Mesothelial cell of epicardium (in vitro differentiated cells): Measurements from ENCODE around the gene MOCOS. TPM values are rescaled to one million over a fixed set of nuclear protein-coding genes. Genes with fewer than 3 reads are reported as not detected.
"Not testable (repeated sequence)": the region's sequence is repeated elsewhere in the genome, so short reads cannot be mapped to it uniquely, and the experiment has no call there.

Source experiments
- DNase-seq, 2 experiments: peaks; one replicate each; pipeline ENCODE4 v3.0.0; 2021; ENCODE audit warnings: low spot score in 2 of 2; ENCODE audit not compliant: unreplicated experiment in 2 of 2
- H3K27ac Mint-ChIP-seq: 2 replicates; pipeline ENCODE4 v1.8.0; 2021; ENCODE audit warnings: mixed read lengths
- H3K27me3 Mint-ChIP-seq: 2 replicates; pipeline ENCODE4 v1.8.0; 2021; ENCODE audit warnings: low read depth, mixed read lengths
- H3K36me3 Mint-ChIP-seq: 2 replicates; pipeline ENCODE4 v1.8.0; 2021; ENCODE audit warnings: mixed read lengths
- H3K4me1 Mint-ChIP-seq: 2 replicates; pipeline ENCODE4 v1.8.0; 2021; ENCODE audit warnings: mixed read lengths
- H3K4me3 Mint-ChIP-seq: 2 replicates; pipeline ENCODE4 v1.8.0; 2021; ENCODE audit warnings: mild to moderate bottlenecking, moderate library complexity, mixed read lengths
- H3K9me3 Mint-ChIP-seq: 2 replicates; pipeline ENCODE4 v1.8.0; 2021; ENCODE audit warnings: mixed read lengths
- total RNA-seq: library from RNA; stranded (reverse); gene quantifications from 3 replicates; pipeline ENCODE4 v1.2.1, GENCODE V29; 2021
- TF ChIP-seq, protein P1 (sequence below): fragments of 200-600 bp; sonication (generic); IDR thresholded peaks from one replicate; pipeline ENCODE4 v1.5.0; 2021; ENCODE audit warnings: antibody characterized with exemption; ENCODE audit not compliant: unreplicated experiment

Gene MOCOS
- total RNA-seq, 1 donor from 2014 or later: 2.2 TPM

DNA sequence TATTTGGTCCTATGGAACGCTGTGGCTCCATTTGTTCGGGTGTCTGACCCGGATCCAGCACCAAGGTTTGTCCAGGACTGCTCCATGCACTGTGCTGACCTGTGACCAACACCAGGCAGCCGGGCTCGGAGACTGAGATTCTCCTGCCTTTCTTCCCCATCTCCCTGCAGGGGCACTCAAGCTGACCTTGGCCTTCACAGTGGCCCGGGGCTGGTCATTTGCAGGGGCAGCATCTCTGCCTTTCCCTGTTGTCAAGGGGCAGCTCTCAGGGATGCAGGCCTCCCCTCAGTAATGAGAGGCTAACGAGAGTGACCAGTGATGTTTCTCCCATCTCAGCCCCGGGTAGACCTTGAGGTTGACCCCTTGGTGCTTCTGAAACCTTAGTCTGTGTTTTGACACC is 27.5 kb downstream of the MOCOS start:
- no peak for DNase-seq
- Mint-ChIP-seq H3K27ac (no peak overlapping the region), H3K4me3 (no peak overlapping the region), H3K36me3 (no peaks in the 10 kb centered on the region), H3K27me3 (no peaks in the 10 kb centered on the region), H3K9me3 (no peaks in the 10 kb centered on the region), H3K4me1 (peaks cover 8% of the 10 kb centered on the region)
- TF ChIP-seq, protein P1, sequence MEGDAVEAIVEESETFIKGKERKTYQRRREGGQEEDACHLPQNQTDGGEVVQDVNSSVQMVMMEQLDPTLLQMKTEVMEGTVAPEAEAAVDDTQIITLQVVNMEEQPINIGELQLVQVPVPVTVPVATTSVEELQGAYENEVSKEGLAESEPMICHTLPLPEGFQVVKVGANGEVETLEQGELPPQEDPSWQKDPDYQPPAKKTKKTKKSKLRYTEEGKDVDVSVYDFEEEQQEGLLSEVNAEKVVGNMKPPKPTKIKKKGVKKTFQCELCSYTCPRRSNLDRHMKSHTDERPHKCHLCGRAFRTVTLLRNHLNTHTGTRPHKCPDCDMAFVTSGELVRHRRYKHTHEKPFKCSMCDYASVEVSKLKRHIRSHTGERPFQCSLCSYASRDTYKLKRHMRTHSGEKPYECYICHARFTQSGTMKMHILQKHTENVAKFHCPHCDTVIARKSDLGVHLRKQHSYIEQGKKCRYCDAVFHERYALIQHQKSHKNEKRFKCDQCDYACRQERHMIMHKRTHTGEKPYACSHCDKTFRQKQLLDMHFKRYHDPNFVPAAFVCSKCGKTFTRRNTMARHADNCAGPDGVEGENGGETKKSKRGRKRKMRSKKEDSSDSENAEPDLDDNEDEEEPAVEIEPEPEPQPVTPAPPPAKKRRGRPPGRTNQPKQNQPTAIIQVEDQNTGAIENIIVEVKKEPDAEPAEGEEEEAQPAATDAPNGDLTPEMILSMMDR: no peak

DNA sequence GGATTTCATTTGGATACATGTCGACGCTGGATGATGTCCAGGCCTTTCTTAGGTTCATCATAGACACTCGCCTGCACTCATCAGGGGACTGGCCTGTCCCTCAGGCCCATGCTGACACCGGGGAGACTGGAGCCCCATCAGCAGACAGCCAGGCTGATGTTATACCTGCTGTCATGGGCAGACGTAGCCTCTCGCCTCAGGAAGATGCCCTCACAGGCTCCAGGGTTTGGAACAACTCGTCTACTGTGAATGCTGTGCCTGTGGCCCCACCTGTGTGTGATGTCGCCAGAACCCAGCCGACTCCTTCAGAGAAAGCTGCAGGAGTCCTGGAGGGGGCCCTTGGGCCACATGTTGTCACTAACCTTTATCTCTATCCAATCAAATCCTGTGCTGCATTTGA is 28.3 kb downstream of the MOCOS start:
- no peaks in the 10 kb centered on the region for H3K36me3 Mint-ChIP-seq
- no peak overlapping the region for H3K4me3 Mint-ChIP-seq

DNA sequence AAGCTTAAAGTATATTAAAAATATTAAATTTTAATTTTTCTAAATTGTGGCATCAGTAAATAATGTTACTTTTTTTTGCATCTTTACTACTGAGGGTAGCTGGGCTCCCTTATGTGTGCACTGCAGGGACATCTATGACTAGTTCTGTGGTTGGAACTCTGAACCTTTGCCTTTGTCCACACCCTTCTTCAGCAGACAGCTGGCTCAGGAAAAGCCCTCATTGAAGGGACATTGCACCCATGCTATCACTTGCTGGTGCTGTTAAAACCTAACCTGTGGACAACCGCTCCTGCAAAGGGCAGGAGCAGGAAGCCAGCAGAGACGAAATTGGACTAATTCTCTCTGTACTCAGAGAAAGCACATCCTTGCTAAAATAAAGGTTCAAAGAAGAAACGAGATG is 30.1 kb downstream of the MOCOS start:
- H3K27me3 Mint-ChIP-seq: no peaks in the 10 kb centered on the region
- TF ChIP-seq, protein P1: no peak
- no peaks in the 10 kb centered on the region for H3K36me3 Mint-ChIP-seq
- H3K9me3 Mint-ChIP-seq: no peaks in the 10 kb centered on the region
- DNase-seq: no peak
- H3K4me3 Mint-ChIP-seq: no peak overlapping the region
- no peak overlapping the region for H3K27ac Mint-ChIP-seq
- peaks cover 7% of the 10 kb centered on the region for H3K4me1 Mint-ChIP-seq

More for the DNA sequence above, 28.3 kb downstream of the MOCOS start:
- Mint-ChIP-seq H3K4me1 (peaks cover 8% of the 10 kb centered on the region), H3K9me3 (no peaks in the 10 kb centered on the region), H3K27ac (no peak overlapping the region), H3K27me3 (no peaks in the 10 kb centered on the region)
- TF ChIP-seq, protein P1: no peak
- DNase-seq: no peak

DNA sequence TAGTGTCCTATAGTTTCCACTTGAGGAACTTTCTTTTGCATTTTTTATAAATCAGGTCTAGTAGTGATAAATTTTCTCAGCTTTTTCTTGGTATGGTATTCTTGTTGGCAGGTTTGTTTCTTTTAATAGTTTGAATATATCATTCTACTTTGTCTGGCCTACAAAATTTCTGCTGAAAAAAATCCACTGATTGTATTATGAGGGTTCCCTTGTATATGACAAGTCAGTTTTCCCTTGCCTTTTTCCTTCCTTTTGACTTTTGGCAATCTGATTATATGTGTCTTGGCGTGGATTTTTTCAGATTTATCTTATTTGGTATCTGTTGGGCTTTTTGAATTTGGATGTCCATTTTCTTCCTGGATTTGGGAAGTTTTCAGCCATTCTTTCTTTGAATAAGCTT is 41.9 kb downstream of the MOCOS start:
- Mint-ChIP-seq H3K9me3 (peaks cover 64% of the 10 kb centered on the region), H3K36me3 (peaks cover 33% of the 10 kb centered on the region), H3K27me3 (no peaks in the 10 kb centered on the region), H3K4me1 (no peaks in the 10 kb centered on the region), H3K27ac (no peak overlapping the region), H3K4me3 (no peak overlapping the region)
- TF ChIP-seq, protein P1: no peak
- no peak for DNase-seq

DNA sequence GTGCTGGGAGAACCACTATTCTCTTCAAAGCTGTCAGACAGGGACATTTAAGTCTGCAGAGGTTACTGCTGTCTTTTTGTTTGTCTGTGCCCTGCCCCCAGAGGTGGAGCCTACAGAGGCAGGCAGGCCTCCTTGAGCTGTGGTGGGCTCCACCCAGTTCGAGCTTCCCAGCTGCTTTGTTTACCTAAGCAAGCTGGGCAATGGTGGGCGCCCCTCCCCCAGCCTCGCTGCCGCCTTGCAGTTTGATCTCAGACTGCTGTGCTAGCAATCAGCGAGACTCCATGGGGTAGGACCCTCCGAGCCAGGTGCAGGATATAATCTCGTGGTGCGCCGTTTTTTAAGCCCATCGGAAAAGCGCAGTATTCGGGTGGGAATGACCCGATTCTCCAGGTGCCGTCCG is 53.2 kb downstream of the MOCOS start:
- not testable (repeated sequence) for H3K4me1 Mint-ChIP-seq, H3K27me3 Mint-ChIP-seq, DNase-seq, H3K4me3 Mint-ChIP-seq, H3K27ac Mint-ChIP-seq
- H3K36me3 Mint-ChIP-seq: peaks cover 11% of the 10 kb centered on the region
- H3K9me3 Mint-ChIP-seq: peaks cover 28% of the 10 kb centered on the region

DNA sequence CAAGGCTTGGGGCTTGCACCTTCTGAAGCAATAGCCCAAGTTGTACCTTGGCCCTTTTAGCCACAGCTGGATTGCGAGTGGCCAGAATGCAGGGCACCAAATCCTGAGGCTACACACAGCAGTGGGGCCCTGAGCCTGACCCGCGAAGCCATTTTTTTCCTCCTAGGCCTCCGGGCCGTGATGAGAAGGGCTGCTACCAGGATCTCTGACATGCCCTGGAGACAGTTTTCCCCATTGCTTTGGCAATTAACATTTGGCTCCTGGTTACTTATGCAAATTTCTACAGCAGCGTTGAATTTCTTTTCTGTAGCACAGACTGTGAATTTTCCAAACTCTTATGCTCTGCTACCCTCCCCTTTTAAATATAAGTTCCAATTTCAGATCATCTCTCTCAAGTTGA is 54.5 kb downstream of the MOCOS start:
- TF ChIP-seq, protein P1: no peak
- H3K36me3 Mint-ChIP-seq: peaks cover 12% of the 10 kb centered on the region
- no peaks in the 10 kb centered on the region for H3K27me3 Mint-ChIP-seq
- H3K4me3 Mint-ChIP-seq: no peak overlapping the region
- no peak for DNase-seq
- H3K27ac Mint-ChIP-seq: no peak overlapping the region
- H3K9me3 Mint-ChIP-seq: peaks cover 37% of the 10 kb centered on the region
- no peaks in the 10 kb centered on the region for H3K4me1 Mint-ChIP-seq
